ENCODE results near the gene EIF3J.

GRCh38 chr15:44584162-44584749, 47.3 kb downstream of the EIF3J start:
- TF ChIP-seq CTCF (IDR thresholded peaks at IDR 0.05 in 8 of 11, conservative IDR thresholded peaks at IDR 0.05 in 3 of 11) (peak; percentile 9 to 69 (median 48)), POLR2AphosphoS5 (IDR thresholded peaks at IDR 0.05) (peak; percentile 22 to 40 (median 34))
